ENCODE measurements around the gene NLRC3. TPM values are rescaled to one million over a fixed set of nuclear protein-coding genes. Genes with fewer than 3 reads are reported as not detected.
A peak's percentile ranks its signal among the peaks of the same experiment; 100 is the strongest.
"Not testable (repeated sequence)": the region's sequence is repeated elsewhere in the genome, so short reads cannot be mapped to it uniquely, and the experiment has no call there.

NLRC3 gene
- total RNA-seq, 4 donors from 2014 or later: 0.70 to 4.0 (median 1.8) TPM

GRCh38 chr16:3529175-3529574 lies 48.0 kb downstream of the NLRC3 start:
- H3K27me3 ChIP-seq: no peaks in the 10 kb centered on the region

DNA sequence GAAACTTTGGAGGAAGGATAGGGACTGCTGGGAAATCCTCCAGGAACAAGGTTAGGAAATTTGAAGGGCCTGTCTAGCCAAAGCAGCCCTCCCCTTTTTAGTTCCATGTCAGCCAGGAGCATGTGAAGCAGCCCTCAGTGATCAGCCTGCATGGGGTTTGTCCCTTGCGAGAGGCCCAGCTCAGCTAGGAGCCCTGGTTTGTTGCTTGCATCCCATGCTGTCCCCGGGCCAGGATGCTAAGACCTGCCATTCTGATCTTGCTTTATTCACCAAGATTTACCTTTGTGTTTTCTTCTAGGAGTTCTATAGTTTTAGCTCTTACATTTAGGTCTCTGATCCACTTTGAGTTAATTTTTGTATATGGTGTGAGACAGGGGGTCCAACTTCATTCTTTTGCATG lies 48.8 kb downstream of the NLRC3 start:
- H3K4me1 ChIP-seq: peaks cover 0 to 3% (median 0%) of the 10 kb centered on the region in 3 donors
- DNase-seq: no peak
- intact Hi-C loops (cut with DNase I): no loop called here
- no peak overlapping the region for H3K27ac ChIP-seq
- no peak overlapping the region for H3K4me3 ChIP-seq
- peaks cover 1 to 80% (median 15%) of the 10 kb centered on the region in 3 donors for H3K36me3 ChIP-seq
- H3K9me3 ChIP-seq: no peaks in the 10 kb centered on the region
- no peak for TF ChIP-seq CTCF (IDR thresholded peaks at IDR 0.05)
- TF ChIP-seq POLR2A (IDR thresholded peaks at IDR 0.05): no peak
- H3K27me3 ChIP-seq: no peaks in the 10 kb centered on the region
- WGBS, 2 donors: 95% methylated on average over 2 of the region's 2 CpGs

More at GRCh38 chr16:3529175-3529574, 48.0 kb downstream of the NLRC3 start:
- DNase-seq: no peak
- Histone ChIP-seq H3K9me3 (no peaks in the 10 kb centered on the region), H3K4me1 (peaks cover 0 to 3% (median 0%) of the 10 kb centered on the region in 3 donors), H3K4me3 (no peak overlapping the region), H3K36me3 (peaks cover 0 to 80% (median 11%) of the 10 kb centered on the region in 3 donors), H3K27ac (no peak overlapping the region)
- no peak for TF ChIP-seq POLR2A (IDR thresholded peaks at IDR 0.05)
- no peak for TF ChIP-seq CTCF (IDR thresholded peaks at IDR 0.05)
- intact Hi-C loops (cut with DNase I): no loop called here

GRCh38 chr16:3527216-3527829 lies 49.9 kb downstream of the NLRC3 start:
- H3K27ac ChIP-seq; H3K4me3 ChIP-seq; intact Hi-C loops (cut with DNase I); DNase-seq; H3K4me1 ChIP-seq; H3K9me3 ChIP-seq; H3K27me3 ChIP-seq: not testable (repeated sequence)
- peak in 5 of 6 experiments; percentile 41 to 67 (median 57) for TF ChIP-seq CTCF (IDR thresholded peaks at IDR 0.05)
- WGBS, 2 donors: 32 to 49% methylated on average over 8 to 12 of the region's 12 CpGs
- peaks cover 5 to 78% (median 19%) of the 10 kb centered on the region in 3 donors for H3K36me3 ChIP-seq

- H3K4me1 ChIP-seq: peaks cover 0 to 3% (median 0%) of the 10 kb centered on the region in 3 donors
These were observed 51.3 kb downstream of the NLRC3 start for GRCh38 chr16:3525951-3526350.

GRCh38 chr16:3523281-3523680 lies 53.9 kb downstream of the NLRC3 start:
- intact Hi-C loops (cut with DNase I): no loop called here
- Histone ChIP-seq H3K27me3 (no peaks in the 10 kb centered on the region), H3K4me3 (no peak overlapping the region), H3K4me1 (peaks cover 0 to 3% (median 0%) of the 10 kb centered on the region in 3 donors), H3K36me3 (peaks cover 8 to 88% (median 12%) of the 10 kb centered on the region in 3 donors), H3K9me3 (no peaks in the 10 kb centered on the region), H3K27ac (no peak overlapping the region)
- no peak for TF ChIP-seq POLR2A (IDR thresholded peaks at IDR 0.05)
- TF ChIP-seq CTCF (IDR thresholded peaks at IDR 0.05): no peak
- 83 to 100% methylated on average over 1 to 3 of the region's 3 CpGs for WGBS, 2 donors
- DNase-seq: no peak

More at GRCh38 chr16:3525951-3526350, 51.3 kb downstream of the NLRC3 start:
- Histone ChIP-seq H3K27me3 (no peaks in the 10 kb centered on the region), H3K9me3 (no peaks in the 10 kb centered on the region), H3K27ac (no peak overlapping the region), H3K36me3 (peaks cover 5 to 81% (median 17%) of the 10 kb centered on the region in 3 donors), H3K4me3 (no peak overlapping the region)
- TF ChIP-seq POLR2A (IDR thresholded peaks at IDR 0.05): no peak
- intact Hi-C loops (cut with DNase I): no loop called here
- WGBS, 2 donors: 80 to 86% methylated on average over 5 of the region's 5 CpGs
- DNase-seq: no peak

Data from esophagus squamous epithelium (tissue), 5 donors.